Measurements from ENCODE around the gene SPATA2L. TPM values are rescaled to one million over a fixed set of nuclear protein-coding genes. Genes with fewer than 3 reads are reported as not detected.

SPATA2L gene
- total RNA-seq (2022; extraction: Qiagen RNA extraction; ENCODE audit: low read depth) = 7.6 to 11.7 TPM (median 10.9 TPM) in 5 replicates

GRCh38 chr16:89701425-89702406 is at the start of gene SPATA2L:
Gene SPATA2L, minus strand, starts transcription at chr16:89701705. Its CDS starts 473 bp downstream, at chr16:89701232.

GRCh38 chr16:89720813-89721545 is 19.5 kb upstream of the SPATA2L start, which contains the start of the genes VPS9D1 and ZNF276:
Gene VPS9D1, minus strand, starts transcription at chr16:89720898. Its CDS starts 37 bp downstream, at chr16:89720861.
Gene ZNF276, plus strand, starts transcription at chr16:89721537. Its CDS starts 104 bp downstream, at chr16:89721641.

GRCh38 chr16:89686520-89687091 is 14.9 kb downstream of the SPATA2L start, which contains the start of gene CDK10:
Gene CDK10, plus strand, starts transcription at chr16:89686689. Its CDS starts 22 bp downstream, at chr16:89686711.

GRCh38 chr16:89657442-89658220 is 43.9 kb downstream of the SPATA2L start, which contains the start of the genes CHMP1A and SPATA33:
Gene CHMP1A, minus strand, starts transcription at chr16:89657708. Its CDS starts 120 bp downstream, at chr16:89657588.
Gene SPATA33, plus strand, starts transcription at chr16:89657836. Its CDS starts 76 bp downstream, at chr16:89657912.

Other genes starting within 250 kb of the SPATA2L start
- 82.9 to 95.6 TPM (median 92.2 TPM) in 5 replicates for gene ANKRD11, start 211.1 kb downstream of the SPATA2L start, total RNA-seq (2022; extraction: Qiagen RNA extraction; ENCODE audit: low read depth)
- gene SPG7, start 193.3 kb downstream of the SPATA2L start, total RNA-seq (2022; extraction: Qiagen RNA extraction; ENCODE audit: low read depth) = 74.2 to 101 TPM (median 86.6 TPM) in 5 replicates
- 3,203 to 4,456 TPM (median 4,194 TPM) in 5 replicates for gene RPL13, start 141.0 kb downstream of the SPATA2L start, total RNA-seq (2022; extraction: Qiagen RNA extraction; ENCODE audit: low read depth)
- 56.0 to 66.6 TPM (median 60.2 TPM) in 5 replicates for gene CPNE7, start 125.9 kb downstream of the SPATA2L start, total RNA-seq (2022; extraction: Qiagen RNA extraction; ENCODE audit: low read depth)
- gene DPEP1, start 88.1 kb downstream of the SPATA2L start, total RNA-seq (2022; extraction: Qiagen RNA extraction; ENCODE audit: low read depth) = 0.59 to 1.5 TPM (median 0.97 TPM) in 5 replicates
- 88.9 to 113 TPM (median 92.5 TPM) in 5 replicates for gene CHMP1A, start 44.0 kb downstream of the SPATA2L start, total RNA-seq (2022; extraction: Qiagen RNA extraction; ENCODE audit: low read depth)
- 13.2 to 16.0 TPM (median 15.2 TPM) in 5 replicates for gene SPATA33, start 43.9 kb downstream of the SPATA2L start, total RNA-seq (2022; extraction: Qiagen RNA extraction; ENCODE audit: low read depth)
- 39.4 to 73.0 TPM (median 62.4 TPM) in 5 replicates for gene CDK10, start 15.0 kb downstream of the SPATA2L start, total RNA-seq (2022; extraction: Qiagen RNA extraction; ENCODE audit: low read depth)
- gene VPS9D1, start 19.2 kb upstream of the SPATA2L start, total RNA-seq (2022; extraction: Qiagen RNA extraction; ENCODE audit: low read depth) = 3.6 to 5.6 TPM (median 4.3 TPM) in 5 replicates
- gene ZNF276, start 19.8 kb upstream of the SPATA2L start, total RNA-seq (2022; extraction: Qiagen RNA extraction; ENCODE audit: low read depth) = 15.7 to 18.2 TPM (median 17.5 TPM) in 5 replicates
- 33.2 to 40.7 TPM (median 36.0 TPM) in 5 replicates for gene FANCA, start 114.9 kb upstream of the SPATA2L start, total RNA-seq (2022; extraction: Qiagen RNA extraction; ENCODE audit: low read depth)
- gene SPIRE2, start 126.8 kb upstream of the SPATA2L start, total RNA-seq (2022; extraction: Qiagen RNA extraction; ENCODE audit: low read depth) = 6.3 to 8.7 TPM (median 7.7 TPM) in 5 replicates
- gene TCF25, start 171.9 kb upstream of the SPATA2L start, total RNA-seq (2022; extraction: Qiagen RNA extraction; ENCODE audit: low read depth) = 70.7 to 94.5 TPM (median 76.8 TPM) in 5 replicates
- gene MC1R, start 217.2 kb upstream of the SPATA2L start, total RNA-seq (2022; extraction: Qiagen RNA extraction; ENCODE audit: low read depth) = 5.3 to 8.6 TPM (median 7.5 TPM) in 5 replicates
- gene TUBB3, start 221.6 kb upstream of the SPATA2L start, total RNA-seq (2022; extraction: Qiagen RNA extraction; ENCODE audit: low read depth) = 177 to 263 TPM (median 233 TPM) in 5 replicates
- 94.3 to 116 TPM (median 113 TPM) in 5 replicates for gene DEF8, start 247.1 kb upstream of the SPATA2L start, total RNA-seq (2022; extraction: Qiagen RNA extraction; ENCODE audit: low read depth)

All from A549 treated with CpdA at 1 μM for 4 hours (cell line).